ENCODE measurements around the gene MRAP.

The MRAP gene

GRCh38 chr21:32340863-32341848 is 42.5 kb downstream of the MRAP start:
- no peak overlapping the region for H3K27ac ChIP-seq (ENCODE audit: extremely low read depth, low read depth, low read length)
- no peaks in the 10 kb centered on the region for H3K4me1 ChIP-seq (ENCODE audit: control insufficient read depth, insufficient read depth, low read length)
- no peak overlapping the region for H3K4me3 ChIP-seq (ENCODE audit: low read depth, low read length)
- ChIA-PET POLR2A (no interaction called here), CTCF (interaction anchor here (0.9 kb wide), 1 partner anchor 11 kb away, joined by 3 read pairs; no protein-coding TSS in a partner anchor)
- H3K9me3 ChIP-seq (ENCODE audit: control insufficient read depth, insufficient read depth, low read depth, low read length) = no peaks in the 10 kb centered on the region
- TF ChIP-seq ZBTB20 (tag by site-specific recombination; IDR thresholded peaks at IDR 0.05) (no peak), ZNF670 (tag by site-specific recombination; IDR thresholded peaks at IDR 0.05; ENCODE audit: low read depth) (no peak), ZNF837 (tag by site-specific recombination; IDR thresholded peaks at IDR 0.05) (no peak), ZNF169 (tag by site-specific recombination; IDR thresholded peaks at IDR 0.05) (no peak), ZNF311 (tag by site-specific recombination; IDR thresholded peaks at IDR 0.05; ENCODE audit: borderline replicate concordance) (no peak), ZNF146 (tag by site-specific recombination; IDR thresholded peaks at IDR 0.05) (no peak), ZBTB11 (tag by site-specific recombination; conservative IDR thresholded peaks at IDR 0.05; ENCODE audit: low read depth) (no peak), ZNF629 (tag by site-specific recombination; IDR thresholded peaks at IDR 0.05) (no peak), ZNF596 (tag by site-specific recombination; IDR thresholded peaks at IDR 0.05) (no peak), ZNF23 (tag by site-specific recombination; IDR thresholded peaks at IDR 0.05; ENCODE audit: borderline replicate concordance) (no peak), ZNF791 (tag by site-specific recombination; IDR thresholded peaks at IDR 0.05) (no peak)
- H3K36me3 ChIP-seq (ENCODE audit: control insufficient read depth in 2 of 2, insufficient read depth in 1 of 2, low read length in 2 of 2) = peaks cover 40 to 93% of the 10 kb centered on the region in 2 experiments

GRCh38 chr21:32346951-32347350 is 48.3 kb downstream of the MRAP start:
- TF ChIP-seq YY2 (tag by site-specific recombination; IDR thresholded peaks at IDR 0.05) (no peak), ZNF791 (tag by site-specific recombination; IDR thresholded peaks at IDR 0.05) (no peak), ZNF544 (tag by site-specific recombination; IDR thresholded peaks at IDR 0.05) (no peak), PRDM10 (tag by site-specific recombination; IDR thresholded peaks at IDR 0.05) (no peak), REPIN1 (tag by site-specific recombination; IDR thresholded peaks at IDR 0.05; ENCODE audit: low read depth) (no peak), ZNF639 (tag by site-specific recombination; IDR thresholded peaks at IDR 0.05) (no peak), ZNF510 (tag by site-specific recombination; IDR thresholded peaks at IDR 0.05; ENCODE audit: insufficient replicate concordance) (no peak), ZNF214 (tag by site-specific recombination; IDR thresholded peaks at IDR 0.05; ENCODE audit: borderline replicate concordance) (no peak)
- Histone ChIP-seq H3K9me3 (ENCODE audit: control insufficient read depth, insufficient read depth, low read depth, low read length) (no peaks in the 10 kb centered on the region), H3K36me3 (ENCODE audit: control insufficient read depth in 2 of 2, insufficient read depth in 1 of 2, low read length in 2 of 2) (peaks cover 25 to 99% of the 10 kb centered on the region in 2 experiments), H3K4me3 (ENCODE audit: low read depth, low read length) (no peak overlapping the region), H3K27ac (ENCODE audit: extremely low read depth, low read depth, low read length) (no peak overlapping the region), H3K4me1 (ENCODE audit: control insufficient read depth, insufficient read depth, low read length) (no peaks in the 10 kb centered on the region)
- POLR2A ChIA-PET = no interaction called here
- CTCF ChIA-PET = interaction anchor here (1.0 kb wide), 1 partner anchor 10 kb away, joined by 3 read pairs; no protein-coding TSS in a partner anchor

Measured in HEK293 (cell line).